Measurements from ENCODE around the gene GRB2. TPM values are rescaled to one million over a fixed set of nuclear protein-coding genes. Genes with fewer than 3 reads are reported as not detected.

The GRB2 gene
- total RNA-seq, 1 donor from 2014 or later, result 65.7 TPM

- no peak overlapping the region for H3K4me3 ChIP-seq
- intact Hi-C loops (cut with DNase I), result no loop called here
- H3K27ac ChIP-seq, result peak overlapping the region; percentile 20 to 44
- no peak for DNase-seq (ENCODE audit: low spot score in 2 of 2)
- peaks cover 0 to 10% of the 10 kb centered on the region in 2 donors for H3K4me1 ChIP-seq
- H3K9me3 ChIP-seq, result no peaks in the 10 kb centered on the region
- H3K27me3 ChIP-seq, result no peaks in the 10 kb centered on the region
- H3K36me3 ChIP-seq, result peaks cover 17 to 28% of the 10 kb centered on the region in 2 donors
- TF ChIP-seq CTCF (IDR thresholded peaks at IDR 0.05), result no peak
Measured at GRCh38 chr17:75325348-75325747, 80.1 kb downstream of the GRB2 start.

GRCh38 chr17:75321506-75321905, 84.0 kb downstream of the GRB2 start:
- H3K36me3 ChIP-seq, result peaks cover 37 to 43% of the 10 kb centered on the region in 2 donors
- no peak overlapping the region for H3K27ac ChIP-seq
- TF ChIP-seq CTCF (IDR thresholded peaks at IDR 0.05), result no peak
- H3K4me1 ChIP-seq, result peaks cover 0 to 10% of the 10 kb centered on the region in 2 donors
- no peak overlapping the region for H3K4me3 ChIP-seq
- intact Hi-C loops (cut with DNase I), result no loop called here
- DNase-seq (ENCODE audit: low spot score in 2 of 2), result no peak
- H3K27me3 ChIP-seq, result no peaks in the 10 kb centered on the region
- H3K9me3 ChIP-seq, result no peaks in the 10 kb centered on the region

GRCh38 chr17:75319904-75320691, 85.4 kb downstream of the GRB2 start:
- no peaks in the 10 kb centered on the region for H3K27me3 ChIP-seq
- no peak for DNase-seq (ENCODE audit: low spot score in 2 of 2)
- intact Hi-C loops (cut with DNase I), result no loop called here
- no peak overlapping the region for H3K27ac ChIP-seq
- no peak for TF ChIP-seq CTCF (IDR thresholded peaks at IDR 0.05)
- no peaks in the 10 kb centered on the region for H3K9me3 ChIP-seq
- no peak overlapping the region for H3K4me3 ChIP-seq
- peaks cover 33 to 35% of the 10 kb centered on the region in 2 donors for H3K36me3 ChIP-seq
- peaks cover 0 to 2% of the 10 kb centered on the region in 2 donors for H3K4me1 ChIP-seq

GRCh38 chr17:75318615-75319222, 86.8 kb downstream of the GRB2 start:
- H3K4me1 ChIP-seq, result peaks cover 0 to 2% of the 10 kb centered on the region in 2 donors
- no peak overlapping the region for H3K4me3 ChIP-seq
- intact Hi-C loops (cut with DNase I), result no loop called here
- DNase-seq (ENCODE audit: low spot score in 2 of 2), result no peak
- no peaks in the 10 kb centered on the region for H3K9me3 ChIP-seq
- H3K36me3 ChIP-seq, result peaks cover 32 to 33% of the 10 kb centered on the region in 2 donors
- no peak for TF ChIP-seq CTCF (IDR thresholded peaks at IDR 0.05)
- no peak overlapping the region for H3K27ac ChIP-seq
- H3K27me3 ChIP-seq, result no peaks in the 10 kb centered on the region

GRCh38 chr17:75318211-75318610, 87.3 kb downstream of the GRB2 start:
- H3K36me3 ChIP-seq, result peaks cover 32 to 33% of the 10 kb centered on the region in 2 donors
- H3K9me3 ChIP-seq, result no peaks in the 10 kb centered on the region
- no peaks in the 10 kb centered on the region for H3K27me3 ChIP-seq
- peaks cover 0 to under 1% of the 10 kb centered on the region in 2 donors for H3K4me1 ChIP-seq
- no peak for DNase-seq (ENCODE audit: low spot score in 2 of 2)
- no peak for TF ChIP-seq CTCF (IDR thresholded peaks at IDR 0.05)
- intact Hi-C loops (cut with DNase I), result no loop called here
- no peak overlapping the region for H3K4me3 ChIP-seq
- H3K27ac ChIP-seq, result no peak overlapping the region

All from ascending aorta (tissue), 2 donors.